ENCODE results near the gene ADGRA3.

- TF ChIP-seq CTCF (IDR thresholded peaks at IDR 0.05; ENCODE audit: low read length) (no peak), EZH2 (optimal IDR thresholded peaks at IDR 0.05; ENCODE audit: low read depth, low read length) (no peak)
Observed at GRCh38 chr4:22537864-22538263, 22.0 kb upstream of the ADGRA3 start.
